Measurements from ENCODE around the gene WDR77.

Gene WDR77

GRCh38 chr1:111468717-111469100, 19.7 kb upstream of the WDR77 start:
- DNase-seq (ENCODE audit: low spot score), result no peak

- no peak for DNase-seq (ENCODE audit: low spot score)
Observed at GRCh38 chr1:111467865-111468716, 19.0 kb upstream of the WDR77 start.

GRCh38 chr1:111466480-111466879, 17.4 kb upstream of the WDR77 start:
- no peak for DNase-seq (ENCODE audit: low spot score)

- no peak for DNase-seq (ENCODE audit: low spot score)
Observed at GRCh38 chr1:111465754-111466153, 16.7 kb upstream of the WDR77 start.

GRCh38 chr1:111463029-111463683, 14.1 kb upstream of the WDR77 start:
- peak; percentile 40 for DNase-seq (ENCODE audit: low spot score)

GRCh38 chr1:111462370-111463028, 13.4 kb upstream of the WDR77 start:
- no peak for DNase-seq (ENCODE audit: low spot score)

- DNase-seq (ENCODE audit: low spot score), result no peak
Observed at GRCh38 chr1:111461765-111462164, 12.7 kb upstream of the WDR77 start.

GRCh38 chr1:111455642-111456031, 6.6 kb upstream of the WDR77 start:
- DNase-seq (ENCODE audit: low spot score), result no peak

- no peak for DNase-seq (ENCODE audit: low spot score)
Observed at GRCh38 chr1:111454859-111455641, 6.0 kb upstream of the WDR77 start.

- no peak for DNase-seq (ENCODE audit: low spot score)
Observed at GRCh38 chr1:111453706-111454105, 4.7 kb upstream of the WDR77 start.

GRCh38 chr1:111452581-111452980, 3.5 kb upstream of the WDR77 start:
- no peak for DNase-seq (ENCODE audit: low spot score)

GRCh38 chr1:111450185-111450584, 1.1 kb upstream of the WDR77 start:
- DNase-seq (ENCODE audit: low spot score), result no peak

- DNase-seq (ENCODE audit: low spot score), result no peak
Observed at GRCh38 chr1:111449703-111450017, 604 bp upstream of the WDR77 start.

- DNase-seq (ENCODE audit: low spot score), result no peak
Observed at GRCh38 chr1:111448482-111448917, 556 bp downstream of the WDR77 start.

- DNase-seq (ENCODE audit: low spot score), result no peak
Observed at GRCh38 chr1:111446967-111447892, 1.8 kb downstream of the WDR77 start.

GRCh38 chr1:111446546-111446945, 2.5 kb downstream of the WDR77 start:
- DNase-seq (ENCODE audit: low spot score), result no peak

GRCh38 chr1:111444031-111444430, 5.0 kb downstream of the WDR77 start:
- DNase-seq (ENCODE audit: low spot score), result no peak

GRCh38 chr1:111442457-111442856, 6.6 kb downstream of the WDR77 start:
- no peak for DNase-seq (ENCODE audit: low spot score)

- peak; percentile 30 for DNase-seq (ENCODE audit: low spot score)
Observed at GRCh38 chr1:111441573-111442192, 7.4 kb downstream of the WDR77 start.

GRCh38 chr1:111439461-111440351, 9.3 kb downstream of the WDR77 start:
- no peak for DNase-seq (ENCODE audit: low spot score)

Data from hematopoietic multipotent progenitor cell treated with erythropoietin and hydrocortisone succinate and interleukin-3 and kit ligand, for 15 days (in vitro differentiated cells).